ENCODE data around the gene DKK2.
A peak's percentile ranks its signal among the peaks of the same experiment; 100 is the strongest.

Gene DKK2

DNA sequence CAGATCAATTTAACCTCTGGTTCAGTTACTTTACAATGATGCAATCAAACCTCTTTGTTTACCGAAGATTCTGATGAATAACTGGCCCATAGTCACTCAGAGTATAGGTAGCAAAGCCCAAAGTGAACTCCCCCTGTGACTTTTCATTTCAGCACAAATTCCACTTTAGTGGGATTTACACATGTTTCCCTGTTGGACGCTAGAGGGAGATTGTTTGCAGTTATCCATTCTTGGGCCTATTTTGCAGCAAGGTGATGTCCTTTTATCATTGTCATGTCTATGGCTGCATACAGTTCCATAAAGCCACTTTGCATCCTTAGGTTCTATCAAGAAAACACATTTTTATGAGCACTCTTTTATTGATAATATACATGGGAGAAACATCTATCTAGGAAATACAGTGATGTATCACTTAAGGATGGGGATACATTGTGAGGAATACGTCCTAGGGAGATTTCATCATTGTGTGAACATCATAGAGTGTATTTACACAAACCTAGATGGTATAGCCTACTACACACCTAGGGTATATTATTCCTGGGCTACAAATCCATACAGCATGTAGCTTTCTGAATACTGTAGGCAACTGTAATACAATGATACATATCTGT lies 14.5 kb upstream of the DKK2 start:
- no peak for DNase-seq (ENCODE audit: low read depth in 1 of 2, low spot score in 1 of 2)
- Histone ChIP-seq H3K27ac (replicated peaks) (no peak overlapping the region), H3K27me3 (ENCODE audit: insufficient read depth, poor library complexity, severe bottlenecking) (no peaks in the 10 kb centered on the region), H3K4me3 (replicated peaks; ENCODE audit: insufficient read depth, low read length) (no peak overlapping the region)
- TF ChIP-seq POLR2AphosphoS5 (IDR thresholded peaks at IDR 0.05; ENCODE audit: low read depth), result no peak
- no peak for TF ChIP-seq GABPA (IDR thresholded peaks at IDR 0.05; ENCODE audit: low read depth)
- TF ChIP-seq, protein P1, sequence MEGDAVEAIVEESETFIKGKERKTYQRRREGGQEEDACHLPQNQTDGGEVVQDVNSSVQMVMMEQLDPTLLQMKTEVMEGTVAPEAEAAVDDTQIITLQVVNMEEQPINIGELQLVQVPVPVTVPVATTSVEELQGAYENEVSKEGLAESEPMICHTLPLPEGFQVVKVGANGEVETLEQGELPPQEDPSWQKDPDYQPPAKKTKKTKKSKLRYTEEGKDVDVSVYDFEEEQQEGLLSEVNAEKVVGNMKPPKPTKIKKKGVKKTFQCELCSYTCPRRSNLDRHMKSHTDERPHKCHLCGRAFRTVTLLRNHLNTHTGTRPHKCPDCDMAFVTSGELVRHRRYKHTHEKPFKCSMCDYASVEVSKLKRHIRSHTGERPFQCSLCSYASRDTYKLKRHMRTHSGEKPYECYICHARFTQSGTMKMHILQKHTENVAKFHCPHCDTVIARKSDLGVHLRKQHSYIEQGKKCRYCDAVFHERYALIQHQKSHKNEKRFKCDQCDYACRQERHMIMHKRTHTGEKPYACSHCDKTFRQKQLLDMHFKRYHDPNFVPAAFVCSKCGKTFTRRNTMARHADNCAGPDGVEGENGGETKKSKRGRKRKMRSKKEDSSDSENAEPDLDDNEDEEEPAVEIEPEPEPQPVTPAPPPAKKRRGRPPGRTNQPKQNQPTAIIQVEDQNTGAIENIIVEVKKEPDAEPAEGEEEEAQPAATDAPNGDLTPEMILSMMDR (IDR thresholded peaks at IDR 0.05; ENCODE audit: insufficient read depth, low read length), result peak; percentile 54
- TF ChIP-seq, protein P2, sequence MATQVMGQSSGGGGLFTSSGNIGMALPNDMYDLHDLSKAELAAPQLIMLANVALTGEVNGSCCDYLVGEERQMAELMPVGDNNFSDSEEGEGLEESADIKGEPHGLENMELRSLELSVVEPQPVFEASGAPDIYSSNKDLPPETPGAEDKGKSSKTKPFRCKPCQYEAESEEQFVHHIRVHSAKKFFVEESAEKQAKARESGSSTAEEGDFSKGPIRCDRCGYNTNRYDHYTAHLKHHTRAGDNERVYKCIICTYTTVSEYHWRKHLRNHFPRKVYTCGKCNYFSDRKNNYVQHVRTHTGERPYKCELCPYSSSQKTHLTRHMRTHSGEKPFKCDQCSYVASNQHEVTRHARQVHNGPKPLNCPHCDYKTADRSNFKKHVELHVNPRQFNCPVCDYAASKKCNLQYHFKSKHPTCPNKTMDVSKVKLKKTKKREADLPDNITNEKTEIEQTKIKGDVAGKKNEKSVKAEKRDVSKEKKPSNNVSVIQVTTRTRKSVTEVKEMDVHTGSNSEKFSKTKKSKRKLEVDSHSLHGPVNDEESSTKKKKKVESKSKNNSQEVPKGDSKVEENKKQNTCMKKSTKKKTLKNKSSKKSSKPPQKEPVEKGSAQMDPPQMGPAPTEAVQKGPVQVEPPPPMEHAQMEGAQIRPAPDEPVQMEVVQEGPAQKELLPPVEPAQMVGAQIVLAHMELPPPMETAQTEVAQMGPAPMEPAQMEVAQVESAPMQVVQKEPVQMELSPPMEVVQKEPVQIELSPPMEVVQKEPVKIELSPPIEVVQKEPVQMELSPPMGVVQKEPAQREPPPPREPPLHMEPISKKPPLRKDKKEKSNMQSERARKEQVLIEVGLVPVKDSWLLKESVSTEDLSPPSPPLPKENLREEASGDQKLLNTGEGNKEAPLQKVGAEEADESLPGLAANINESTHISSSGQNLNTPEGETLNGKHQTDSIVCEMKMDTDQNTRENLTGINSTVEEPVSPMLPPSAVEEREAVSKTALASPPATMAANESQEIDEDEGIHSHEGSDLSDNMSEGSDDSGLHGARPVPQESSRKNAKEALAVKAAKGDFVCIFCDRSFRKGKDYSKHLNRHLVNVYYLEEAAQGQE (IDR thresholded peaks at IDR 0.05; ENCODE audit: insufficient replicate concordance, low read depth), result no peak
- no peak for TF ChIP-seq SPI1 (IDR thresholded peaks at IDR 0.05; ENCODE audit: borderline replicate concordance, low read depth)

DNA sequence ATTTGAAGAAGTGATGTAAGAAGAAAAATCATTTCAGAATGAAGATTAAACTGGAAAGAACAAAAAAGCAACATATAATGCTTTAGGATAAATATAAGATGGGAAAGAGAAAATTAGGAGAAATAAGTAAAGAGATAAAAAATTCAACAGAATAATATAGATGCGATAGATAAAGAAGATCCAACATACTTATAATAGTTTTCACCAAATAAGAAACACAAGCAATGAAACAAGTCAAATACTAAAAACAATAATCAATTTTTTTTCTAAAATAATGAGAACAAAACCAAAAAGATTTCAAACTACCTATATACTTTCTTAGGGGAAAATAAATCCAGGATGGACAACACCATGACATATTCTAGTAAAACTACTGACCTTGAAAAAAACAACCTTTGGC lies 10.1 kb upstream of the DKK2 start:
- H3K27me3 ChIP-seq (ENCODE audit: insufficient read depth, poor library complexity, severe bottlenecking), result no peaks in the 10 kb centered on the region
- no peak overlapping the region for H3K4me3 ChIP-seq (replicated peaks; ENCODE audit: insufficient read depth, low read length)
- no peak overlapping the region for H3K27ac ChIP-seq (replicated peaks)
- DNase-seq (ENCODE audit: low read depth in 1 of 2, low spot score in 1 of 2), result no peak
- TF ChIP-seq, protein P2 (IDR thresholded peaks at IDR 0.05; ENCODE audit: insufficient replicate concordance, low read depth), result no peak
- TF ChIP-seq, protein P1 (IDR thresholded peaks at IDR 0.05; ENCODE audit: insufficient read depth, low read length), result no peak
- TF ChIP-seq POLR2AphosphoS5 (IDR thresholded peaks at IDR 0.05; ENCODE audit: low read depth) (no peak), GABPA (IDR thresholded peaks at IDR 0.05; ENCODE audit: low read depth) (no peak), SPI1 (IDR thresholded peaks at IDR 0.05; ENCODE audit: borderline replicate concordance, low read depth) (no peak)

DNA sequence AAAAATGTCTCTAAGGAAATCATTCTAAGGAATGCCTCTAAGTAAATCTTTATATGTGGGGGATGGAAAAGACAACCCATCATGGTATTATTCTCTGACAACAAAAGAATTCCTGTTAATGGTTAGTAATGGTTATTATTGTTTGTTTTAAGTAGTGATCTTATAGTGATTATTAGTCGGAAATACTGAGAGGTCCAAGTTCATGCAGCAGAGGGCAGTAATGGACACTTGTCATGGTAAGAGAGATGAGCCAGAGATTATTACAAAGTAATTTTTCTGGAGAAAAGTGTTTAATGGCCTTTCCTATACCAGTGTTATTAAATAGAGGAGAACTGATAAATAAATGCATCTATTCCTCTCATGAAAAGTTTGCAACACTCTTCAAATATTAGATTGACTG lies 8.1 kb upstream of the DKK2 start:
- no peaks in the 10 kb centered on the region for H3K27me3 ChIP-seq (ENCODE audit: insufficient read depth, poor library complexity, severe bottlenecking)
- no peak overlapping the region for H3K4me3 ChIP-seq (replicated peaks; ENCODE audit: insufficient read depth, low read length)
- no peak for TF ChIP-seq SPI1 (IDR thresholded peaks at IDR 0.05; ENCODE audit: borderline replicate concordance, low read depth)
- no peak for TF ChIP-seq GABPA (IDR thresholded peaks at IDR 0.05; ENCODE audit: low read depth)
- TF ChIP-seq POLR2AphosphoS5 (IDR thresholded peaks at IDR 0.05; ENCODE audit: low read depth), result no peak
- TF ChIP-seq, protein P1 (IDR thresholded peaks at IDR 0.05; ENCODE audit: insufficient read depth, low read length), result no peak
- TF ChIP-seq, protein P2 (IDR thresholded peaks at IDR 0.05; ENCODE audit: insufficient replicate concordance, low read depth), result no peak
- no peak for DNase-seq (ENCODE audit: low read depth in 1 of 2, low spot score in 1 of 2)
- H3K27ac ChIP-seq (replicated peaks), result no peak overlapping the region
